ENCODE results near the gene BRCA1. TPM values are rescaled to one million over a fixed set of nuclear protein-coding genes. Genes with fewer than 3 reads are reported as not detected.
A peak's percentile ranks its signal among the peaks of the same experiment; 100 is the strongest.
"Not testable (repeated sequence)": the region's sequence is repeated elsewhere in the genome, so short reads cannot be mapped to it uniquely, and the experiment has no call there.

The BRCA1 gene
- polyA plus RNA-seq, 3 donors from 2014 or later: 1.1 to 7.2 (median 5.8) TPM

- DNase-seq: no peak
- Mint-ChIP-seq H3K36me3 (peaks cover 0 to 2% (median 0%) of the 10 kb centered on the region in 3 donors), H3K27ac (no peak overlapping the region), H3K4me3 (no peak overlapping the region), H3K27me3 (ENCODE audit: low read depth in 3 of 3) (no peaks in the 10 kb centered on the region), H3K9me3 (no peaks in the 10 kb centered on the region), H3K4me1 (no peaks in the 10 kb centered on the region)
These were observed 55.7 kb downstream of the BRCA1 start for GRCh38 chr17:43069368-43069898.

DNA sequence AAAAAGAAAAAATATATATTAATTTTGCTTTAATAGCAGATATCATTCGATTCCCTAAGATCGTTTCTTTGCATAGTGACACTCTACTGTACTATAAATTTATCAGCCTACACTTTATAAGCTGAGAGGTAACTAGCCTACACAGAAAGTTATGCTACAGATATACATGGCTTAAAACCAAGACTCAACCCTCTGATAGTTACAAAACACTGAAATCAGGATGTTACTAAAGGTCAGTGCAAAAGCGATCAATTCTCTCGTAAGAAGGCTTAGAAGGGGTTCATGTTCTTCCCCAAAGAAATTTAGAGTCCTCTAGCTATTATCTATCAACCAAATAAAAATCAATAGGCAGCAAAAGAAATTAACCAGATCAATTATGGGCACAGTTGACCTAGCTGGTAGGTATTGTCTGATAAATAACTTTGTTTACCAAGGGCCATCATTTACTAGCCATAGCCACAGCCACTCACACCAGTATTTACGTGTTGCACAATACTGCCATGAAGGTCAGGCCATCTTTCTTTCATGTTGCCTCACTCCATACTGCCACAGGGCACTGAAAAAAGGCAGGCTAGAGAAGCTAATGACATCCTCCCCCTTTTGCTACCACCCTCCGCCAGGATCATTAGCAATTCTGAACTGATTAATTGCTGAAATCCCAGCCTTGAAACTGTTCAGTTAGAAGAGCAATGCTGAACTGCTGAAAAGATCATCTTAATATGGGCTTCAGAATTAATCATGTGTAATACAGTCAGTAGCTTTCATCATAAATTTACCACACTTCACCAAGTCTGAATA, 56.4 kb downstream of the BRCA1 start:
- Mint-ChIP-seq H3K4me1 (no peaks in the 10 kb centered on the region), H3K4me3 (no peak overlapping the region), H3K9me3 (no peaks in the 10 kb centered on the region), H3K27me3 (ENCODE audit: low read depth in 3 of 3) (no peaks in the 10 kb centered on the region), H3K36me3 (peaks cover 0 to 2% (median 0%) of the 10 kb centered on the region in 3 donors), H3K27ac (peak overlapping the region in 1 of 6 donors; percentile 62)
- no peak for DNase-seq

DNA sequence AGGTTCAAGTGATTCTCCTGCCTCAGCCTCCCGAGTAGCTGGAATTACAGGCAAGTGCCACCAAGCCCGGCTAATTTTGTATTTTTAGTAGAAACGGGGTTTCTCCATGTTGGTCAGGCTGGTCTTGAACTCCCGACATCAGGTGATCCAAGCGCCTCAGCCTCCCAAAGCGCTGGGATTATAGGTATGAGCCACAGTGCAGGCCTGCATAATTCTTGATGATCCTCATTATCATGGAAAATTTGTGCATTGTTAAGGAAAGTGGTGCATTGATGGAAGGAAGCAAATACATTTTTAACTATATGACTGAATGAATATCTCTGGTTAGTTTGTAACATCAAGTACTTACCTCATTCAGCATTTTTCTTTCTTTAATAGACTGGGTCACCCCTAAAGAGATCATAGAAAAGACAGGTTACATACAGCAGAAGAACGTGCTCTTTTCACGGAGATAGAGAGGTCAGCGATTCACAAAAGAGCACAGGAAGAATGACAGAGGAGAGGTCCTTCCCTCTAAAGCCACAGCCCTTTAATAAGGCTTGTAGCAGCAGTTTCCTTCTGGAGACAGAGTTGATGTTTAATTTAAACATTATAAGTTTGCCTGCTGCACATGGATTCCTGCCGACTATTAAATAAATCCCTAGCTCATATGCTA, 62.1 kb downstream of the BRCA1 start:
- Mint-ChIP-seq H3K36me3 (peaks cover 0 to 2% (median 0%) of the 10 kb centered on the region in 3 donors), H3K27ac (peak overlapping the region in 1 of 6 donors; percentile 11), H3K27me3 (ENCODE audit: low read depth in 3 of 3) (no peaks in the 10 kb centered on the region), H3K4me1 (no peaks in the 10 kb centered on the region), H3K9me3 (no peaks in the 10 kb centered on the region), H3K4me3 (no peak overlapping the region)
- DNase-seq: no peak

- H3K36me3 Mint-ChIP-seq: peaks cover 0 to 7% (median 0%) of the 10 kb centered on the region in 3 donors
- H3K4me1 Mint-ChIP-seq: no peaks in the 10 kb centered on the region
- peaks cover 0 to 2% (median 0%) of the 10 kb centered on the region in 3 donors for H3K27me3 Mint-ChIP-seq (ENCODE audit: low read depth in 3 of 3)
- H3K9me3 Mint-ChIP-seq: no peaks in the 10 kb centered on the region
- H3K4me3 Mint-ChIP-seq: no peak overlapping the region
- no peak for DNase-seq
- no peak overlapping the region for H3K27ac Mint-ChIP-seq
These were observed 69.1 kb downstream of the BRCA1 start for GRCh38 chr17:43056051-43056450.

GRCh38 chr17:43053008-43053407, 72.2 kb downstream of the BRCA1 start:
- H3K36me3 Mint-ChIP-seq; H3K27ac Mint-ChIP-seq; H3K4me1 Mint-ChIP-seq; H3K4me3 Mint-ChIP-seq; H3K9me3 Mint-ChIP-seq; DNase-seq; H3K27me3 Mint-ChIP-seq (ENCODE audit: low read depth in 3 of 3): not testable (repeated sequence)

DNA sequence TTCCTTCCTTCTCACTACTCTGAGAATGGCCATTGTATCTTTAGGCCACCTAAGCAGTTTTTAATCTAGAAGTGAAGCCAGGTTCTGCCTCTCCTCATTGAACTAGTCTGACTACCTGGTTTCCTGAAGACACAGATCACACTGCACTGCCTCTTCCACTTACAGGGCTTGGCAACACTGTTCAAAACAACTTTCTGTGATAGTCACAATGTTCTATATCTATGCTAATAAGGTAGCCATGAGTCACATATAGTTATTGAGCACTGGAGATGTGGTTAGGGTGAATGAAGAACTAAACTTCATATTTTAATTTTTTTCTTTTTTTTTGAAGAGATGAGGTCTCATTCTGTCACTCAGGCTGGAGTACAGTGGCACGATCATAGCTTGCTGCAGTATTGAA, 73.2 kb downstream of the BRCA1 start:
- Mint-ChIP-seq H3K27ac (no peak overlapping the region), H3K4me3 (no peak overlapping the region), H3K4me1 (no peaks in the 10 kb centered on the region), H3K9me3 (no peaks in the 10 kb centered on the region), H3K27me3 (ENCODE audit: low read depth in 3 of 3) (peaks cover 0 to 2% (median 1%) of the 10 kb centered on the region in 3 donors), H3K36me3 (peaks cover 0 to 5% (median 5%) of the 10 kb centered on the region in 3 donors)
- no peak for DNase-seq

GRCh38 chr17:43044024-43044423, 81.1 kb downstream of the BRCA1 start:
- Mint-ChIP-seq H3K4me3 (no peak overlapping the region), H3K27me3 (ENCODE audit: low read depth in 3 of 3) (peaks cover 0 to 1% (median 0%) of the 10 kb centered on the region in 3 donors), H3K4me1 (no peaks in the 10 kb centered on the region), H3K9me3 (no peaks in the 10 kb centered on the region), H3K36me3 (no peaks in the 10 kb centered on the region), H3K27ac (no peak overlapping the region)
- DNase-seq: no peak

DNA sequence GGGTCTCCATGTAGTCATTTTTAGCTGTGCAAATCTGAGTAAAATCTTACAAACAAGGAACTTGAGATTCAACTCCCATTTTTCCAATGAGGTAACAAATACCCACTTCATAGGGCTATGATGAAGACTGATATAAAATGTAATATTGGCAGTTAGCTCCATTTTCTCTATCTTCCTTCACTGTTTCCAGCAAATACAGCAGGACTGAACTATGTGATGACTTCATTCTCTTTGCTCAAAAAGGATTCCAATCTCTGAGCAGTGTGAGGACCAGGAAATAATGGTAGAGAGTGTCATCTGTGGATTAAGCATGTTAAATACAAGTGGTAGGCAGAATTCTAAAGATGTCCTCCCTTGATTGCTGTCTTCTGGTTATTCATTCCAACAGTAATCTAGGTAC, 81.9 kb downstream of the BRCA1 start:
- no peaks in the 10 kb centered on the region for H3K4me1 Mint-ChIP-seq
- H3K4me3 Mint-ChIP-seq: no peak overlapping the region
- H3K36me3 Mint-ChIP-seq: no peaks in the 10 kb centered on the region
- H3K27me3 Mint-ChIP-seq (ENCODE audit: low read depth in 3 of 3): peaks cover 0 to 1% (median 0%) of the 10 kb centered on the region in 3 donors
- no peak for DNase-seq
- H3K9me3 Mint-ChIP-seq: no peaks in the 10 kb centered on the region
- H3K27ac Mint-ChIP-seq: peak overlapping the region in 1 of 6 donors; percentile 39

DNA sequence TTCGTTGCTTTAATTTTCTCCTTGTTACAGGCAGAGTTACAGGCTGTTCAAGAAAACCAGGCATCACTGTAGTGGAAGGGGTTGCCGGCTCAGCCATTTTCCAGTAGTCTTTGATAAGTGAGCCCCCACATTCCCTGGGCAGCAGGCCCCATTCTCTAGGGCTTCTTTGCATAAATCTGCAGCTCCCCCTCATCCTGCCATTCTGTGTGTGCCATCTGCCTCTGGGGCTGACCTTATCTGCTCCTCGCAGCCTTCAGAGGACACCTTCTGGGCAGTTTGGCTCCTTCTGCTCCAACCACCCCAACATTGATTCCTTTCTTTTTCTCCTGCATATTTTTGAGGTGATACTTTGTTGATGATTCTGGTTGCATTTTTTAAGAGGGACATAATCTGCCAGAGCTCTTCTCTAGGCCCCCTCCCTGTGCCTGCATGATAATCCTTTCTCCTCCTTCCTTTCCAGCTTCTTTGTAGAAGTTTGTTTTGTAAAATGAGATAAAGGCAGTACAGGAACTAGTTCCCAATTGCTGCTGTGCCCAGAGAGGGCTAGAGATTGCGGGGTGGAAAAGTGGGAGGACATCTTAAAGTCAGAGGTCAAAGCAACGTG, 83.0 kb downstream of the BRCA1 start:
- Mint-ChIP-seq H3K9me3 (no peaks in the 10 kb centered on the region), H3K27me3 (ENCODE audit: low read depth in 3 of 3) (no peaks in the 10 kb centered on the region), H3K36me3 (no peaks in the 10 kb centered on the region), H3K27ac (peak overlapping the region in 1 of 6 donors; percentile 23), H3K4me1 (no peaks in the 10 kb centered on the region), H3K4me3 (no peak overlapping the region)
- DNase-seq: no peak

DNA sequence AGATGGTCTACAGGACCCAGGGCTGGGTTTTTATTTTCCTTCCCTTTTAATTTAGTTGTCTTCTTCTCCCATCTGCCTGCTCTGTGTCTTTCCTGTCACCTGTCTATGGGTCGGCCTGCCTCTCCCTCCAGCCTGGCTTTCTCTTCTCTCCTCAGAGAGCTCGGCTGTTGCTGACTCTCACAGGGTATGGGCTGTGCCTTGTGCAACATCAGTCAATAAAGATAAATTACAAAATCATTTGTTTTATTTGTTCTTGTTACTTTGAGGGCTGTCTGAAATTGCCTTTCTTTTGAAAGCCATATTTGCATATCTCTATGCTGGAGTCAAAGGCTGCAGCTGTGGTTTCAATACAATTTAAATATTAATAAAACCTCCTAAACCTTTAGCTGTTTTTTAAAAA, 84.5 kb downstream of the BRCA1 start:
- Mint-ChIP-seq H3K36me3 (no peaks in the 10 kb centered on the region), H3K4me3 (no peak overlapping the region), H3K9me3 (no peaks in the 10 kb centered on the region), H3K27ac (no peak overlapping the region), H3K27me3 (ENCODE audit: low read depth in 3 of 3) (no peaks in the 10 kb centered on the region), H3K4me1 (no peaks in the 10 kb centered on the region)
- no peak for DNase-seq

- Mint-ChIP-seq H3K4me3 (no peak overlapping the region), H3K4me1 (no peaks in the 10 kb centered on the region), H3K9me3 (no peaks in the 10 kb centered on the region), H3K36me3 (no peaks in the 10 kb centered on the region), H3K27me3 (ENCODE audit: low read depth in 3 of 3) (peaks cover 0 to 1% (median 0%) of the 10 kb centered on the region in 3 donors), H3K27ac (no peak overlapping the region)
- DNase-seq: no peak
These were observed 85.5 kb downstream of the BRCA1 start for GRCh38 chr17:43039646-43040045.

DNA sequence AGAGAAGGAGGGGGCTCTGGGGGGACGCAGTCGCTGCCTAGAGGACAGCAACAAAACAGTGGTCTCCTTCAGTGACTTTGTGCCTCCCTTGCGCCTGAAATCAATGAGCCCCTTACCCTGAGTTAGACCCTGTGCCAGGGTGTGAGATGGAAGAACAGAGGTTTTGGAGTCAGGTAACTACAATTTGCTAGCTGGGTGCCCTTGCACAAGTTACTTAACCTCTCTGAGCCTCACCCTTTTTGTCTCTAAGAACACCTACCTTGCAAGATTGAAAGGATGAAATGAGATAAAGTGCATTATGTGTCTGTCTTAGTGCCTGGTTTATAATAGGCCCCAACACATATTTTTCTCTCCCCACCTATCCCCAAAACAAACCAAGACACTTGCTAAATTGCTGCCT, 90.3 kb downstream of the BRCA1 start:
- no peak overlapping the region for H3K4me3 Mint-ChIP-seq
- DNase-seq: no peak
- H3K36me3 Mint-ChIP-seq: no peaks in the 10 kb centered on the region
- H3K27ac Mint-ChIP-seq: no peak overlapping the region
- no peaks in the 10 kb centered on the region for H3K9me3 Mint-ChIP-seq
- no peaks in the 10 kb centered on the region for H3K4me1 Mint-ChIP-seq
- peaks cover 0 to 1% (median 0%) of the 10 kb centered on the region in 3 donors for H3K27me3 Mint-ChIP-seq (ENCODE audit: low read depth in 3 of 3)

DNA sequence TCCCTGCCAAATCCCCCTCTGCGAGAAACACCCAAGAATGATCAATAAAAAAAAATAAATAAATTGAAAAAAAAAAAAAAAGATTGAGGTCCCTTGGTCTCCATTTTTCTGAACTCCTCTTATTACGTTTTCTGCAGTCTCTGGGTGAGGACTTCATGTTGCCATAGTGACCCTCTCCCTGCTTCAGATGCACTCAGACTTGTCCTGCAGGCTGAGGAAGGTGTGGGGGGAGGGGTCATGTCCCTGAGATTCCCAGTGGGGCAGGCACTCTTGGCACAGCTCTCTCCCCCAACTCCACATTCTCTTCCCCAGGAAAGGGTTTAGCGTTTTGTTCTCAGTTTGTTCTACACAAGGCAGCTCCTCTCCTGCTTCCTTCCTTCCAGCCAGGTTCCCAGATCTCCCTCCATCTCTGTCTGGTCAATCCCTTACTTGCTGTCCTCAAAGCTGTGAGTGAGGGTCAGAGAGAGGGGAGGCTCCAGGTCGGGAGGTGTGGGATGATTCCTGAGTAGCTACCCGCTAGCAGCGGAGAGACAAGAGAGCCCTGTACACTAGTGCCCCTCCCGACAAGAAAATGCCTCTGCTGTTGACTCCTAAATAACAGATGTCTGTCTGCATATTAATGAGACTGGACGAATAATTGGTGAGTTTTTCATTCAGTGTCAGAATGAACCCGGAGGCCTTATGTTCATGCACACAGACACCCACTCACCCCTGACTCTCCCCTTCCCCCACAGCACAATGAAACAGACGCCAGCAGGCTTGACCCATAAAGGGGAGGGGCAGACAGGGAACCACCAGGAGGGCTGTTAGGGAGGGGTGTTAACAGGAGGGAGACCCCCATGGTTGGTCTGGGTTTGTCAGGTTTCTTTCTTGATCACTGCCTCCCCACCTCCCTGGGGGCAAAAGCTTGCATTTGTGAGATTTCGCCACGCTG, 90.9 kb downstream of the BRCA1 start:
- Mint-ChIP-seq H3K4me1 (no peaks in the 10 kb centered on the region), H3K9me3 (no peaks in the 10 kb centered on the region), H3K4me3 (no peak overlapping the region), H3K36me3 (no peaks in the 10 kb centered on the region), H3K27ac (no peak overlapping the region), H3K27me3 (ENCODE audit: low read depth in 3 of 3) (peaks cover 0 to 1% (median under 1%) of the 10 kb centered on the region in 3 donors)
- DNase-seq: no peak

Data from immature natural killer cell (primary cell).